Esophagus muscularis mucosa (tissue), 4 donors: Measurements from ENCODE around the gene ZC3H10. TPM values are rescaled to one million over a fixed set of nuclear protein-coding genes. Genes with fewer than 3 reads are reported as not detected.
A peak's percentile ranks its signal among the peaks of the same experiment; 100 is the strongest.

Experiments used
- DNase-seq: peaks from one replicate; pipeline ENCODE4 v3.0.0-alpha.2; 2017; ENCODE audit errors: extremely low spot score
- H3K27ac ChIP-seq, 4 donors: fragments of 200-600 bp; sonication (generic); replicated peaks in 1 of 4; 1 replicate in 3 of 4; 2 replicates in 1 of 4; pipeline ENCODE4 v1.5.1; 2016 to 2019; ENCODE audit warnings: mild to moderate bottlenecking in 1 of 4
- H3K27me3 ChIP-seq, 4 donors: fragments of 200-600 bp; sonication (generic); one replicate each; pipeline versions ENCODE4 v1.5.1 to v1.6.0; 2016 to 2019
- H3K36me3 ChIP-seq, 4 donors: fragments of 200-600 bp; sonication (generic); one replicate each; pipeline ENCODE4 v1.5.1; 2016 to 2019
- H3K4me1 ChIP-seq, 4 donors: fragments of 200-600 bp; sonication (generic); one replicate each; pipeline ENCODE4 v1.5.1; 2016 to 2019
- H3K4me3 ChIP-seq, 4 donors: fragments of 200-600 bp; sonication (generic); 1 replicate in 2 of 4; 2 replicates in 2 of 4; pipeline ENCODE4 v1.5.1; 2016 to 2019; ENCODE audit warnings: mild to moderate bottlenecking in 4 of 4, moderate library complexity in 1 of 4
- H3K9me3 ChIP-seq, 4 donors: fragments of 200-600 bp; sonication (generic); 1 replicate in 3 of 4; 2 replicates in 1 of 4; pipeline ENCODE4 v1.5.1; 2016 to 2019
- CTCF ChIP-seq, 3 experiments: fragments of 200-600 bp in 2 of 3; fragments of 450-650 bp in 1 of 3; sonication (generic) in 2 of 3; IDR thresholded peaks; one replicate each; pipeline ENCODE4 v1.5.1; 2017 to 2019; ENCODE audit warnings: antibody characterized with exemption in 3 of 3, mild to moderate bottlenecking in 2 of 3, moderate library complexity in 1 of 3
- EP300 ChIP-seq: sonication (generic); formaldehyde crosslinking; IDR thresholded peaks from one replicate; pipeline ENCODE4 v1.6.1; 2017; ENCODE audit warnings: antibody characterized with exemption
- POLR2A ChIP-seq: fragments of 450-650 bp; IDR thresholded peaks from one replicate; pipeline ENCODE4 v1.6.1; 2017; ENCODE audit warnings: antibody characterized with exemption, moderate library complexity, mild to moderate bottlenecking, low read depth
- POLR2AphosphoS5 ChIP-seq, 2 donors: sonication (generic); formaldehyde crosslinking; IDR thresholded peaks; one replicate each; pipeline ENCODE4 v1.6.1; 2017; ENCODE audit warnings: antibody characterized with exemption in 2 of 2
- WGBS: methylation state at CpG from one replicate; pipeline ENCODE4 v1.1.5; 2018; 5-methylcytosine and 5-hydroxymethylcytosine counted together
- intact Hi-C: fragments of 100-400 bp; cut with DNase I; formaldehyde crosslinking; loops from one replicate; pipeline ENCODE4 v1.15.1; 2023
- total RNA-seq, 4 donors: library from RNA; depleted of rRNA; stranded (reverse); fragments of >200 nt; gene quantifications; one replicate each; pipeline versions ENCODE4 v1.1.0 to v1.2.1, GENCODE V29; 2016

ZC3H10 gene
- total RNA-seq, 4 donors from 2014 or later, result 5.0 to 7.9 (median 6.6) TPM

GRCh38 chr12:56081393-56082347 lies 36.4 kb upstream of the ZC3H10 start:
- no peak for DNase-seq
- H3K4me1 ChIP-seq, result peaks cover 7 to 23% (median 20%) of the 10 kb centered on the region in 4 donors
- 77% methylated on average over 3 of the region's 6 CpGs for WGBS
- TF ChIP-seq POLR2AphosphoS5 (IDR thresholded peaks at IDR 0.05) (no peak), EP300 (no peak), CTCF (IDR thresholded peaks at IDR 0.05) (no peak), POLR2A (no peak)
- H3K27me3 ChIP-seq, result peaks cover 0 to 32% (median 12%) of the 10 kb centered on the region in 4 donors
- H3K9me3 ChIP-seq, result no peaks in the 10 kb centered on the region
- H3K36me3 ChIP-seq, result no peaks in the 10 kb centered on the region
- H3K4me3 ChIP-seq, result peak overlapping the region; percentile 59 to 66 (median 60)
- intact Hi-C loops, result loop anchor here (2.0 kb wide), 1 partner anchor 21 kb away; no protein-coding TSS in a partner anchor
- H3K27ac ChIP-seq, result peak overlapping the region; percentile 28 to 78 (median 70)

GRCh38 chr12:56082382-56082781 lies 35.7 kb upstream of the ZC3H10 start:
- intact Hi-C loops, result no loop called here
- peak overlapping the region in 1 of 4 donors; percentile 66 for H3K4me3 ChIP-seq
- TF ChIP-seq EP300 (no peak), POLR2A (no peak), CTCF (IDR thresholded peaks at IDR 0.05) (no peak), POLR2AphosphoS5 (IDR thresholded peaks at IDR 0.05) (no peak)
- 65% methylated on average over 2 of the region's 2 CpGs for whole genome bisulfite sequencing
- H3K9me3 ChIP-seq, result no peaks in the 10 kb centered on the region
- H3K36me3 ChIP-seq, result no peaks in the 10 kb centered on the region
- peaks cover 7 to 23% (median 20%) of the 10 kb centered on the region in 4 donors for H3K4me1 ChIP-seq
- DNase-seq, result no peak
- H3K27ac ChIP-seq, result peak overlapping the region in 3 of 4 donors; percentile 5 to 51 (median 28)
- H3K27me3 ChIP-seq, result peaks cover 0 to 32% (median 12%) of the 10 kb centered on the region in 4 donors

GRCh38 chr12:56082967-56083366 lies 35.1 kb upstream of the ZC3H10 start:
- intact Hi-C loops, result no loop called here
- peaks cover 0 to 32% (median 12%) of the 10 kb centered on the region in 4 donors for H3K27me3 ChIP-seq
- peaks cover 7 to 23% (median 20%) of the 10 kb centered on the region in 4 donors for H3K4me1 ChIP-seq
- no peaks in the 10 kb centered on the region for H3K36me3 ChIP-seq
- H3K9me3 ChIP-seq, result no peaks in the 10 kb centered on the region
- no peak for DNase-seq
- 92% methylated on average over 1 of the region's 3 CpGs for WGBS
- H3K27ac ChIP-seq, result peak overlapping the region in 2 of 4 donors; percentile 3 to 51
- TF ChIP-seq POLR2AphosphoS5 (IDR thresholded peaks at IDR 0.05) (peak in 1 of 2 donors; percentile 15), EP300 (no peak)
- no peak overlapping the region for H3K4me3 ChIP-seq

DNA sequence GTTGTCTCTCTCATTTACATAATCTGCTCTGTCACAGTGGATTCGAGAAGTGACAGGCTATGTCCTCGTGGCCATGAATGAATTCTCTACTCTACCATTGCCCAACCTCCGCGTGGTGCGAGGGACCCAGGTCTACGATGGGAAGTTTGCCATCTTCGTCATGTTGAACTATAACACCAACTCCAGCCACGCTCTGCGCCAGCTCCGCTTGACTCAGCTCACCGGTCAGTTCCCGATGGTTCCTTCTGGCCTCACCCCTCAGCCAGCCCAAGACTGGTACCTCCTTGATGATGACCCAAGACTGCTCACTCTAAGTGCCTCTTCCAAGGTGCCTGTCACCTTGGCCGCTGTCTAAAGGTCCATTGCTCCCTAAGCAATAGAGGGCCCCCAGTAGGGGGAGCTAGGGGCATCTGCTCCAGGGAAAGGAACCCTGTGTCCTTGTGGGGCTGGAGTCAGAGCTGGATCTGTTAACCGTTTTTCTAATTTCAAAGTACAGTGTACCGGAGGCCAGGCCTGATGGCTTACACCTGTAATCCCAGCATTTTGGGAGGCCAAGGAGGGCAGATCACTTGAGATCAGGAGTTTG lies 33.0 kb upstream of the ZC3H10 start:
- H3K36me3 ChIP-seq, result no peaks in the 10 kb centered on the region
- peaks cover 5 to 7% (median 6%) of the 10 kb centered on the region in 4 donors for H3K4me1 ChIP-seq
- no peak for DNase-seq
- no peak overlapping the region for H3K27ac ChIP-seq
- 83% methylated on average over 15 of the region's 15 CpGs for WGBS
- TF ChIP-seq EP300, result no peak
- TF ChIP-seq CTCF (IDR thresholded peaks at IDR 0.05), result no peak
- no peak for TF ChIP-seq POLR2A
- no peak for TF ChIP-seq POLR2AphosphoS5 (IDR thresholded peaks at IDR 0.05)
- H3K9me3 ChIP-seq, result no peaks in the 10 kb centered on the region
- H3K27me3 ChIP-seq, result peaks cover 0 to 28% (median 8%) of the 10 kb centered on the region in 4 donors
- H3K4me3 ChIP-seq, result no peak overlapping the region
- intact Hi-C loops, result no loop called here

GRCh38 chr12:56086096-56086495 lies 32.0 kb upstream of the ZC3H10 start:
- Histone ChIP-seq H3K36me3 (no peaks in the 10 kb centered on the region), H3K9me3 (no peaks in the 10 kb centered on the region), H3K27me3 (peaks cover 0 to 17% (median 0%) of the 10 kb centered on the region in 4 donors), H3K27ac (no peak overlapping the region), H3K4me3 (no peak overlapping the region), H3K4me1 (no peaks in the 10 kb centered on the region)
- DNase-seq, result no peak
- 84% methylated on average over 3 of the region's 3 CpGs for WGBS
- intact Hi-C loops, result no loop called here
- TF ChIP-seq POLR2A, result no peak
- TF ChIP-seq POLR2AphosphoS5 (IDR thresholded peaks at IDR 0.05), result no peak
- TF ChIP-seq EP300, result no peak
- no peak for TF ChIP-seq CTCF (IDR thresholded peaks at IDR 0.05)
